ENCODE measurements around the gene ASB2. TPM values are rescaled to one million over a fixed set of nuclear protein-coding genes. Genes with fewer than 3 reads are reported as not detected.

The ASB2 gene
- total RNA-seq, 1 experiment from 2014 or later, result not detected

DNA sequence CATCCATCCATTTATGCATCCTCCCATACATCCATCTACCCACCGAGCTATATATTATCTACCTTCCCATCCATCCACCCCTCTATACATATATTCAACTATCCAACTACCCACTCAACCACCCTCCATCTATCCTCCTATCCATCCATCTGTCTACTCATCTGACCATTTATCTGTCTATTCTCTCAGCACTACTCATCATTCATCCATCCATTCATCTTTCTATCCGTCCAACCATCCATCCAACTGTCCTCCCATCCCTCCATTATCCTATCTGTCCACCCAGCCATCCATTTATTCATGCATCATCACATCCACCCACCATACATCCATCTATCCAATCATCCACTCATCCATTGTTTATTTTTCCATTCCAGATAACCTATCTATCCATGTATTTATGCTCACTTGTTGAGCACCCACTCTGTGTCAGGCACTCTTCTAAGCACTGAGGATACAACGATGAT is 11.5 kb downstream of the ASB2 start:
- DNase-seq (ENCODE audit: low read depth, low spot score) (no peak), ATAC-seq (no peak)
- intact Hi-C loops (cut with micrococcal nuclease), result no loop called here
- TF ChIP-seq SIN3A (IDR thresholded peaks at IDR 0.05; ENCODE audit: low read depth), result no peak
- no peak for TF ChIP-seq POLR2AphosphoS5 (IDR thresholded peaks at IDR 0.05; ENCODE audit: low read depth, low read length)
- no peak for TF ChIP-seq SP1 (IDR thresholded peaks at IDR 0.05; ENCODE audit: low read depth)
- TF ChIP-seq, protein P1, sequence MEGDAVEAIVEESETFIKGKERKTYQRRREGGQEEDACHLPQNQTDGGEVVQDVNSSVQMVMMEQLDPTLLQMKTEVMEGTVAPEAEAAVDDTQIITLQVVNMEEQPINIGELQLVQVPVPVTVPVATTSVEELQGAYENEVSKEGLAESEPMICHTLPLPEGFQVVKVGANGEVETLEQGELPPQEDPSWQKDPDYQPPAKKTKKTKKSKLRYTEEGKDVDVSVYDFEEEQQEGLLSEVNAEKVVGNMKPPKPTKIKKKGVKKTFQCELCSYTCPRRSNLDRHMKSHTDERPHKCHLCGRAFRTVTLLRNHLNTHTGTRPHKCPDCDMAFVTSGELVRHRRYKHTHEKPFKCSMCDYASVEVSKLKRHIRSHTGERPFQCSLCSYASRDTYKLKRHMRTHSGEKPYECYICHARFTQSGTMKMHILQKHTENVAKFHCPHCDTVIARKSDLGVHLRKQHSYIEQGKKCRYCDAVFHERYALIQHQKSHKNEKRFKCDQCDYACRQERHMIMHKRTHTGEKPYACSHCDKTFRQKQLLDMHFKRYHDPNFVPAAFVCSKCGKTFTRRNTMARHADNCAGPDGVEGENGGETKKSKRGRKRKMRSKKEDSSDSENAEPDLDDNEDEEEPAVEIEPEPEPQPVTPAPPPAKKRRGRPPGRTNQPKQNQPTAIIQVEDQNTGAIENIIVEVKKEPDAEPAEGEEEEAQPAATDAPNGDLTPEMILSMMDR (IDR thresholded peaks at IDR 0.05 in 2 of 3, conservative IDR thresholded peaks at IDR 0.05 in 1 of 3; ENCODE audit: borderline replicate concordance in 1 of 3, insufficient read depth in 1 of 3, low read depth in 2 of 3, low read length in 2 of 3), result no peak
- no peak for TF ChIP-seq EZH2phosphoT487 (IDR thresholded peaks at IDR 0.05; ENCODE audit: borderline replicate concordance)
- TF ChIP-seq ZBTB33 (IDR thresholded peaks at IDR 0.05; ENCODE audit: extremely low read depth, insufficient replicate concordance, low read length), result no peak
- no peak for TF ChIP-seq ELF1 (IDR thresholded peaks at IDR 0.05; ENCODE audit: borderline replicate concordance, low read depth)
- TF ChIP-seq ZFX (IDR thresholded peaks at IDR 0.05), result no peak
- no peak for TF ChIP-seq ZNF274 (IDR thresholded peaks at IDR 0.05; ENCODE audit: low read depth, low read length)
- TF ChIP-seq, protein P2, sequence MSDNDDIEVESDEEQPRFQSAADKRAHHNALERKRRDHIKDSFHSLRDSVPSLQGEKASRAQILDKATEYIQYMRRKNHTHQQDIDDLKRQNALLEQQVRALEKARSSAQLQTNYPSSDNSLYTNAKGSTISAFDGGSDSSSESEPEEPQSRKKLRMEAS (IDR thresholded peaks at IDR 0.05), result no peak
- ChIA-PET CTCF (interaction anchor here (8.7 kb wide), 1 partner anchor 25 kb away, joined by 120 read pairs; no protein-coding TSS in a partner anchor), POLR2A (no interaction called here), RAD21 (ENCODE audit: low non-redundant PET in 1 of 2, low total read pairs in 2 of 2, uncharacterized antibody in 2 of 2, unreplicated experiment in 2 of 2) (no interaction called here)
- Histone ChIP-seq H3K79me2 (ENCODE audit: insufficient read depth, low read length) (no peaks in the 10 kb centered on the region), H3K9me3 (ENCODE audit: control insufficient read depth in 1 of 2, insufficient read depth in 1 of 2, low read depth in 1 of 2, low read length in 2 of 2) (no peaks in the 10 kb centered on the region), H3K9ac (ENCODE audit: low read length) (no peak overlapping the region), H2AFZ (ENCODE audit: low read depth, low read length, poor library complexity, severe bottlenecking) (no peak overlapping the region), H4K20me1 (ENCODE audit: insufficient read depth) (no peaks in the 10 kb centered on the region), H3K4me1 (ENCODE audit: control insufficient read depth in 1 of 2, insufficient read depth in 2 of 2, low read length in 2 of 2) (peaks cover 8 to 46% of the 10 kb centered on the region in 2 experiments), H3K4me3 (replicated peaks in 1 of 2; ENCODE audit: low read depth in 1 of 2, low read length in 2 of 2) (no peak overlapping the region), H3K27ac (ENCODE audit: low read depth, low read length) (no peak overlapping the region), H3K27me3 (ENCODE audit: insufficient read depth, low read length) (no peaks in the 10 kb centered on the region), H3K4me2 (ENCODE audit: low read length) (peak overlapping the region; percentile 2; the same call in 1 of the 2 replicates), H3K9me2 (ENCODE audit: insufficient read depth) (no peaks in the 10 kb centered on the region), H3K36me3 (ENCODE audit: control insufficient read depth in 1 of 2, insufficient read depth in 2 of 2, low read length in 2 of 2) (no peaks in the 10 kb centered on the region)
- BruUV-seq (replicated peaks), result no TSS peak

All from HCT116 (cell line).